ENCODE results near the gene TBXA2R.

- TF ChIP-seq EZH2phosphoT487 (conservative IDR thresholded peaks at IDR 0.05; ENCODE audit: low read length) (no peak), CTCF (IDR thresholded peaks at IDR 0.05; ENCODE audit: insufficient read depth, low read length, poor library complexity, severe bottlenecking) (no peak)
Measured at GRCh38 chr19:3595521-3596061, 11.1 kb downstream of the TBXA2R start.

Measured in SU-DHL-6 (cell line).